GM23338 (cell line): Measurements from ENCODE around the gene ITGB2. TPM values are rescaled to one million over a fixed set of nuclear protein-coding genes. Genes with fewer than 3 reads are reported as not detected.

Source experiments
- ATAC-seq: fragments of 200-7000 bp; cut with Tn5 transposase; 3 replicates; pipeline ENCODE4 v1.9.1; 2020
- DNase-seq: peaks from one replicate; pipeline ENCODE4 v3.0.0-alpha.2; 2015; ENCODE audit warnings: low spot score
- H2AFZ ChIP-seq: fragments of 200-600 bp; sonication (generic); 2 replicates; pipeline ENCODE4 v1.8.0; 2016; ENCODE audit warnings: antibody characterized with exemption, mild to moderate bottlenecking, moderate library complexity
- H3F3A ChIP-seq: fragments of 200-600 bp; sonication (generic); replicated peaks from 2 replicates; pipeline ENCODE4 v1.8.0; 2017; ENCODE audit warnings: antibody characterized with exemption, mixed run types, low read depth
- H3K27ac ChIP-seq: fragments of 200-600 bp; sonication (generic); 2 replicates; pipeline ENCODE4 v1.6.1; 2016; ENCODE audit warnings: low read depth
- H3K27me3 ChIP-seq: fragments of 200-600 bp; sonication (generic); 2 replicates; pipeline ENCODE4 v1.8.0; 2016; ENCODE audit warnings: mild to moderate bottlenecking, mixed run types, moderate library complexity; ENCODE audit not compliant: insufficient read depth
- H3K36me3 ChIP-seq: fragments of 200-600 bp; sonication (generic); 2 replicates; pipeline ENCODE4 v1.8.0; 2016; ENCODE audit warnings: mild to moderate bottlenecking; ENCODE audit not compliant: insufficient read depth
- H3K4me1 ChIP-seq: fragments of 200-600 bp; sonication (generic); 2 replicates; pipeline ENCODE4 v1.8.0; 2016; ENCODE audit warnings: mild to moderate bottlenecking, moderate library complexity; ENCODE audit not compliant: insufficient read depth
- H3K4me2 ChIP-seq: fragments of 200-600 bp; sonication (generic); 2 replicates; pipeline ENCODE4 v1.7.1; 2017; ENCODE audit warnings: mixed run types
- H3K4me3 ChIP-seq: fragments of 200-600 bp; sonication (generic); 2 replicates; pipeline ENCODE4 v1.6.1; 2016; ENCODE audit warnings: mixed run types
- H3K79me2 ChIP-seq: fragments of 200-600 bp; sonication (generic); replicated peaks from 2 replicates; pipeline ENCODE4 v1.8.0; 2017; ENCODE audit warnings: mild to moderate bottlenecking; ENCODE audit not compliant: insufficient read depth
- H3K9me2 ChIP-seq: fragments of 200-600 bp; sonication (generic); 2 replicates; pipeline ENCODE4 v1.8.0; 2017; ENCODE audit not compliant: insufficient read depth
- H4K20me1 ChIP-seq: fragments of 200-600 bp; sonication (generic); replicated peaks from 2 replicates; pipeline ENCODE4 v1.8.0; 2017; ENCODE audit warnings: mild to moderate bottlenecking; ENCODE audit not compliant: insufficient read depth
- H3K27ac Mint-ChIP-seq: 2 replicates; pipeline ENCODE4 v1.8.0; 2020; ENCODE audit warnings: inconsistent platforms, mild to moderate bottlenecking, moderate library complexity, mixed read lengths
- H3K27me3 Mint-ChIP-seq: 3 replicates; pipeline ENCODE4 v1.8.0; 2022; ENCODE audit warnings: low read depth, mild to moderate bottlenecking, moderate library complexity, mixed read lengths, inconsistent platforms; ENCODE audit not compliant: insufficient read depth, poor library complexity
- H3K36me3 Mint-ChIP-seq: 3 replicates; pipeline ENCODE4 v1.8.0; 2021; ENCODE audit warnings: low read depth, mild to moderate bottlenecking, inconsistent platforms, moderate library complexity, mixed read lengths
- H3K4me1 Mint-ChIP-seq: 3 replicates; pipeline ENCODE4 v1.8.0; 2020; ENCODE audit warnings: mild to moderate bottlenecking, inconsistent platforms, mixed read lengths
- H3K4me3 Mint-ChIP-seq: 3 replicates; pipeline ENCODE4 v1.8.0; 2021; ENCODE audit warnings: moderate library complexity, mild to moderate bottlenecking, inconsistent platforms, mixed read lengths
- H3K9me3 Mint-ChIP-seq: 3 replicates; pipeline ENCODE4 v1.8.0; 2020; ENCODE audit warnings: moderate library complexity, mild to moderate bottlenecking, inconsistent platforms, mixed read lengths
- CREB1 ChIP-seq: fragments of 250-450 bp; sonication (Bioruptor Pico); IDR thresholded peaks from 2 replicates; pipeline ENCODE4 v1.5.0; 2020; ENCODE audit warnings: low read depth, mild to moderate bottlenecking, moderate library complexity
- CTCF ChIP-seq, 2 experiments: fragments of 200-600 bp in 1 of 2; sonication (generic) in 1 of 2; conservative IDR thresholded peaks; 2 replicates each; pipeline versions ENCODE4 v1.5.1 to v1.6.1; 2016 to 2017; ENCODE audit warnings: antibody characterized with exemption in 2 of 2, low read depth in 2 of 2, mild to moderate bottlenecking in 2 of 2, moderate library complexity in 1 of 2
- EZH2phosphoT487 ChIP-seq: fragments of 200-600 bp; sonication (generic); IDR thresholded peaks from one replicate; pipeline ENCODE4 v1.8.1; 2018; ENCODE audit warnings: antibody characterized with exemption; ENCODE audit not compliant: unreplicated experiment
- NANOG ChIP-seq: IDR thresholded peaks from 2 replicates; pipeline ENCODE4 v1.6.1; 2016; ENCODE audit warnings: antibody characterized with exemption, borderline replicate concordance
- POLR2AphosphoS5 ChIP-seq: IDR thresholded peaks from 2 replicates; pipeline ENCODE4 v1.6.1; 2016; ENCODE audit warnings: antibody characterized with exemption, low read depth
- REST ChIP-seq: IDR thresholded peaks from one replicate; pipeline ENCODE4 v1.6.1; 2018; ENCODE audit warnings: antibody characterized with exemption; ENCODE audit not compliant: unreplicated experiment
- ZNF114 ChIP-seq: fragments of 250-450 bp; sonication (Bioruptor Pico); IDR thresholded peaks from 2 replicates; pipeline ENCODE4 v1.5.0; 2020; ENCODE audit warnings: mild to moderate bottlenecking, moderate library complexity
- polyA plus RNA-seq: library from polyadenylated mRNA; unstranded; fragments of >200 nt; fragmentation: Nextera tagmentation; extraction: Ambion mirVana; gene quantifications from 2 replicates; pipeline ENCODE4 v1.2.1, GENCODE V29; 2016
- total RNA-seq: library from RNA; depleted of rRNA; stranded (reverse); fragments of >200 nt; shearing (Covaris generic); gene quantifications from 2 replicates; pipeline ENCODE4 v1.2.3, GENCODE V29; 2014

ITGB2 gene
- total and polyA plus RNA-seq, 2 experiments from 2014 or later: 0.44 to 0.63 TPM

GRCh38 chr21:44847261-44848056 is 73.2 kb downstream of the ITGB2 start:
- Histone ChIP-seq H4K20me1 (no peaks in the 10 kb centered on the region; the same call in 1 of the 2 replicates), H3K36me3 (0 out of 2 replicates have a peak, but pooled peaks cover 26% of the 10 kb centered on the region), H3K27ac (no peak overlapping the region), H3F3A (peaks cover 3% of the 10 kb centered on the region; the same call in 1 of the 2 replicates), H2AFZ (no peak overlapping the region), H3K27me3 (no peaks in the 10 kb centered on the region), H3K4me3 (no peak overlapping the region), H3K79me2 (peaks cover 3% of the 10 kb centered on the region; the same call in 1 of the 2 replicates), H3K9me2 (no peaks in the 10 kb centered on the region), H3K4me2 (no peak overlapping the region), H3K4me1 (peaks cover 11% of the 10 kb centered on the region)
- H3K36me3 Mint-ChIP-seq: peaks cover 32% of the 10 kb centered on the region
- DNase-seq (no peak), ATAC-seq (no peak)
- no peak for TF ChIP-seq CREB1 (CRISPR knock-in tag)
- no peak overlapping the region for H3K27ac Mint-ChIP-seq
- H3K4me1 Mint-ChIP-seq: peaks cover 13% of the 10 kb centered on the region
- no peaks in the 10 kb centered on the region; the same call in 2 of the 3 replicates for H3K9me3 Mint-ChIP-seq
- H3K27me3 Mint-ChIP-seq: peaks cover 16% of the 10 kb centered on the region
- H3K4me3 Mint-ChIP-seq: no peak overlapping the region

GRCh38 chr21:44846485-44847260 is 74.0 kb downstream of the ITGB2 start:
- H3K27ac Mint-ChIP-seq: peak overlapping the region; percentile 40; the same call in 1 of the 2 replicates
- H3F3A ChIP-seq: peaks cover 3% of the 10 kb centered on the region; the same call in 1 of the 2 replicates
- peaks cover 13% of the 10 kb centered on the region for H3K4me1 Mint-ChIP-seq
- peak overlapping the region; percentile 65; the same call in 1 of the 2 replicates for H3K4me2 ChIP-seq
- no peaks in the 10 kb centered on the region for H3K27me3 ChIP-seq
- no peak overlapping the region for H2AFZ ChIP-seq
- peaks cover 11% of the 10 kb centered on the region for H3K4me1 ChIP-seq
- H3K79me2 ChIP-seq: no peaks in the 10 kb centered on the region
- DNase-seq (no peak), ATAC-seq (no peak)
- peak overlapping the region; percentile 63 for H3K4me3 Mint-ChIP-seq
- H3K27me3 Mint-ChIP-seq: peaks cover 16% of the 10 kb centered on the region
- H3K36me3 Mint-ChIP-seq: peaks cover 29% of the 10 kb centered on the region
- TF ChIP-seq CTCF (conservative IDR thresholded peaks at IDR 0.05; ENCODE audit: low read depth in 2 of 2): no peak
- TF ChIP-seq EZH2phosphoT487: no peak
- no peak for TF ChIP-seq POLR2AphosphoS5
- peak overlapping the region; percentile 36 for H3K4me3 ChIP-seq
- H4K20me1 ChIP-seq: no peaks in the 10 kb centered on the region; the same call in 1 of the 2 replicates
- 0 out of 2 replicates have a peak overlapping the region, but pooled peaks have one; percentile 17 for H3K27ac ChIP-seq
- H3K9me3 Mint-ChIP-seq: no peaks in the 10 kb centered on the region; the same call in 2 of the 3 replicates
- 0 out of 2 replicates have a peak, but pooled peaks cover 21% of the 10 kb centered on the region for H3K36me3 ChIP-seq
- H3K9me2 ChIP-seq: no peaks in the 10 kb centered on the region

GRCh38 chr21:44846224-44846484 is 74.5 kb downstream of the ITGB2 start:
- Histone ChIP-seq H2AFZ (no peak overlapping the region), H3K36me3 (0 out of 2 replicates have a peak, but pooled peaks cover 17% of the 10 kb centered on the region), H4K20me1 (no peaks in the 10 kb centered on the region; the same call in 1 of the 2 replicates), H3K4me3 (peak overlapping the region; percentile 36), H3K9me2 (no peaks in the 10 kb centered on the region), H3K4me1 (peaks cover 11% of the 10 kb centered on the region), H3F3A (peaks cover 3% of the 10 kb centered on the region; the same call in 1 of the 2 replicates), H3K79me2 (no peaks in the 10 kb centered on the region), H3K4me2 (peak overlapping the region; percentile 65), H3K27me3 (no peaks in the 10 kb centered on the region), H3K27ac (0 out of 2 replicates have a peak overlapping the region, but pooled peaks have one; percentile 17)
- peak overlapping the region; percentile 63 for H3K4me3 Mint-ChIP-seq
- H3K9me3 Mint-ChIP-seq: no peaks in the 10 kb centered on the region; the same call in 2 of the 3 replicates
- ATAC-seq: no peak
- peaks cover 14% of the 10 kb centered on the region for H3K27me3 Mint-ChIP-seq
- peaks cover 13% of the 10 kb centered on the region for H3K4me1 Mint-ChIP-seq
- peak overlapping the region; percentile 40; the same call in 1 of the 2 replicates for H3K27ac Mint-ChIP-seq
- no peak for DNase-seq
- peaks cover 24% of the 10 kb centered on the region for H3K36me3 Mint-ChIP-seq
- TF ChIP-seq NANOG (no peak), REST (no peak), CTCF (conservative IDR thresholded peaks at IDR 0.05; ENCODE audit: low read depth in 2 of 2) (no peak), ZNF114 (no peak)
